Measurements from ENCODE around the gene SMG6. TPM values are rescaled to one million over a fixed set of nuclear protein-coding genes. Genes with fewer than 3 reads are reported as not detected.

The SMG6 gene
- 10 to 100 TPM; 21.4 to 38.8 (median 25.7) TPM for total RNA-seq
- polyA plus RNA-seq, result 10 to 100 TPM; 11.1 to 23.9 (median 20.4) TPM

DNA sequence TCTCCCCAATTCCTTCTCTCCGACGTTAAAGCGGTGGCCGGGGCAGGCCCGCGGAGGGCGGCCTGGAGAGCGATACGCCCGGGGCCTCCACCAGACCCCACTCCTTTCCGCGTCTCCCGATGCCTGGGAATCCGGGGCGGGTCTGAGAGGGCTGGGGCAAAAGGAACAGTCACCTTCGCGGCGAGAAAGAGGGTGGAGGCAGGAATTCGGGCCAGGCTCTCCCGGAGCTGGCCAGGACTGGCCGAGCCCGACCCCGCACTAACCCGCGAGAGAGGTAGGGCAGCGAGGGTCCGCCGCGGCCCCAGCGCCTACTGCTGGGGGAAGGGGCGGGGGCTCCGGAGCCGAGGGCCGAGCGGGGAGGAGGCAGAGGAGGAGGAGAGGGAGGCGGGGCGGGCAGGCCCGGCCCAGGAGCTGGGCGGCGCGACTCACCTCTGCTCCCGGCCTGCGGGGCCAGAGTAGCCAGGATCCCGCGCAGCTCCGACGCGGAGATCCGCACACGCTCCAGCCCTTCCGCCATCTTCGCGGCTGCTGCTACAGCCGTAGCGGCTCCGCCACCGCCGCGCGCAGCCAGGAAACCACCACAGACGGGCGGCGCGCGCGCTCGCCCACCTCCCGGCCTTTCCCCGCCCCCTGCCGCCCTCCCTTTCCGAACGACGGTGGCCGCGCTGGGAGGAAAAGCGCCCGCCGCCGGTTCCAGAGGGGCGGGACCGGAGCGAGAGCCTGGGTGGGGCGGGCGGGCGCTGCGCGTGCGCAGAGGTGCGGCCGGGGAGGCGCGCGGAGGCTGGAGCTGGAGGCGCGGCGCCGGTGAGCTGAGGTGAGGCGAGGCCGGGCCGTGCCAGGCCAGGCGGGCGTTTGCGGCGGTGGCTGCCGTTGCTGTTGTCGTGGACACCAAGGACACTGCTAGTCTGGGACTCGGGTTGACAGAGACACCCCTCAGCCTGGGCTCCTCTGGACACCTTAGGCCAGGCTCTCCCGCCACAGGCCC is at the start of gene SMG6, which contains the start of gene SRR:
Gene SMG6, minus strand, starts transcription at position 582 of the 985 bp plus-strand sequence. Its CDS starts 65 bp downstream, at position 517.
Gene SRR, plus strand, starts transcription at position 747 of the 985 bp plus-strand sequence. CDS start 11,611 bp downstream, outside the sequence.
- Histone ChIP-seq H3K36me3 (peaks cover 6 to 23% (median 8%) of the 10 kb centered on the region in 4 donors), H3K9me3 (no peaks in the 10 kb centered on the region), H3K4me3 (peak within 1 kb of the TSS; percentile 87 to 93 (median 90)), H3K4me1 (peaks cover 0 to 24% (median 19%) of the 10 kb centered on the region in 4 donors), H3K27me3 (no peaks in the 10 kb centered on the region), H3K27ac (peak within 1 kb of the TSS; percentile 86 to 95 (median 94))
- DNase-seq, result peak; percentile 95
- intact Hi-C loops (cut with DNase I), result loop anchor here (2.0 kb wide), 1 partner anchor 33 kb away; the partner anchor contains the start of genes SGSM2 and TSR1
- TF ChIP-seq EP300 (IDR thresholded peaks at IDR 0.05) (no peak), POLR2A (IDR thresholded peaks at IDR 0.05) (peak; percentile 31 to 57), POLR2AphosphoS5 (IDR thresholded peaks at IDR 0.05) (peak; percentile 24 to 90 (median 74)), CTCF (IDR thresholded peaks at IDR 0.05) (no peak)
- WGBS, 2 donors, result 0 to 1% methylated on average over 108 of the region's 108 CpGs

DNA sequence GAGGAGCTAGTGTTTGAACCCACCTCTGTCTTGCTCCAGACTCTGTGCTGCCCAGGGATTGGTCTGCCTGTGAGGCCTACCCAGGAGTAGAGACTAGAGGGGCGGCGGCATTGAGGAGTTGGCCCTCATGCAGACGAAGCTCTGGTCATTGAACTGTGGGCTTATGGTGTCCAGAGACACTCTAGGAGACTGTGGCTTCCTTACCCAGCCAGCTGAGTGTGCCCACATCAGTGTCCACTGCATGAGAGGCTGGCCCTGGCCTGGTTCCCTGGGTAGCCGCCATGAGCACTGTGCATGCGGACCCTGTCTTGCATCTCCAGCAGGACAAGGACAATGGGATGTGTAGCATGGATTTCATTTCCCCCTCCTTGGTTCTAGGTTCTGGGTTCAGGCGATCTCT is 47.7 kb upstream of the SMG6 start:
- Histone ChIP-seq H3K27ac (no peak overlapping the region), H3K9me3 (no peaks in the 10 kb centered on the region), H3K36me3 (peaks cover 0 to 2% (median 0%) of the 10 kb centered on the region in 4 donors), H3K4me1 (no peaks in the 10 kb centered on the region), H3K27me3 (no peaks in the 10 kb centered on the region), H3K4me3 (no peak overlapping the region)
- WGBS, 2 donors, result 96 to 97% methylated on average over 6 of the region's 6 CpGs
- intact Hi-C loops (cut with DNase I), result loop anchor here (5.0 kb wide), 1 partner anchor 299 kb away; no protein-coding TSS in a partner anchor
- TF ChIP-seq POLR2A (IDR thresholded peaks at IDR 0.05) (no peak), CTCF (IDR thresholded peaks at IDR 0.05) (no peak)
- no peak for DNase-seq

DNA sequence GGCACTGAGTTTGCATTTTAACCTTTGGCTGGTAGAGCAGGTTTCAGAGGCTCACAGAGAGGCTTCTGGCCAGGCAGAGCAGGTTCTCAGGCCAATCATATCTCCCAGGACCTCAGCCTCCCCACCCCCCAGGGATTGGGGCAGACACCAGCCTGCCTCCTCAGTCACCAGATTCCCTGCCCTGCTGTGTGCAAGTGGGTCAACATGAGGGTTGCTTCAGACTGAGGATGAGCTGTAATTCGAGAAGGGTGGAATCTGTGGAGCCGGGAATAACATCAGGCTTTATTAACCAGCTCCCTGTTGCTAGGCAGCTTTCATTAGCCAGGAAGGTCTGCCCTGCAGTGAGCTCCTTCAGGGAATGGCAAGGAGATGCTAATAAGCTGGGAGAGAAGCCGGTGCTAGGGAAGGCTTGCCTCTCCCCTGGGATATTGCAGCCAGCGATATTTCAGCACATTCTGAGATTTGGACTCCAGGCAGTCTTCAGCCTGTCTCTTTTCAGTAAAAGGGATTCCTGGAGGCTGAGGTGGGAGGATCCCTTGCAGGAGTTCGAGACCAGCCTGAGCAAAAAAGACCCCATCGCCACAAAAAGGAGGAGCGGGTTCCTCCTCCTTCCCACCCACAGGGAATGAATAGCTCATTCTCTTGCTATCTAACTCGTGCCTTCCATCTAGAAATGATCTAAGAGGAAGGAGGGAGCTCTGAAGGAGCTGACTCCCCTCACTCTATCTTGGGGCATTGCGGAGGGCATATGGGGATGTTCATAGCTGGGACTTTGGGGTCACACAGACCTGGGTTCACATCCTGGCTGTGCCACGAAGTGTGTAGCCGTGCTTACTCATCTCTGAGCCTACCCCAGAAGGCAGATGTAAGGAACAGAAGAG is 44.5 kb upstream of the SMG6 start:
- Histone ChIP-seq H3K4me1 (no peaks in the 10 kb centered on the region), H3K36me3 (peaks cover 0 to 23% (median 4%) of the 10 kb centered on the region in 4 donors), H3K27ac (no peak overlapping the region), H3K9me3 (no peaks in the 10 kb centered on the region), H3K4me3 (no peak overlapping the region), H3K27me3 (no peaks in the 10 kb centered on the region)
- DNase-seq, result peak; percentile 65
- intact Hi-C loops (cut with DNase I), result no loop called here
- no peak for TF ChIP-seq POLR2A (IDR thresholded peaks at IDR 0.05)
- TF ChIP-seq CTCF (IDR thresholded peaks at IDR 0.05), result no peak
- TF ChIP-seq EP300 (IDR thresholded peaks at IDR 0.05), result no peak
- TF ChIP-seq POLR2AphosphoS5 (IDR thresholded peaks at IDR 0.05), result no peak
- WGBS, 2 donors, result 63 to 73% methylated on average over 11 of the region's 11 CpGs

GRCh38 chr17:2346475-2346874 is 42.9 kb upstream of the SMG6 start:
- 87 to 93% methylated on average over 8 of the region's 8 CpGs for WGBS, 2 donors
- intact Hi-C loops (cut with DNase I), result no loop called here
- Histone ChIP-seq H3K27ac (no peak overlapping the region), H3K9me3 (no peaks in the 10 kb centered on the region), H3K4me1 (no peaks in the 10 kb centered on the region), H3K27me3 (no peaks in the 10 kb centered on the region), H3K4me3 (no peak overlapping the region), H3K36me3 (peaks cover 0 to 29% (median 4%) of the 10 kb centered on the region in 4 donors)
- peak; percentile 28 for DNase-seq
- no peak for TF ChIP-seq POLR2A (IDR thresholded peaks at IDR 0.05)
- TF ChIP-seq EP300 (IDR thresholded peaks at IDR 0.05), result no peak
- TF ChIP-seq POLR2AphosphoS5 (IDR thresholded peaks at IDR 0.05), result no peak
- no peak for TF ChIP-seq CTCF (IDR thresholded peaks at IDR 0.05)

Measured in sigmoid colon (tissue), 7 donors.